HG02981 (cell line): ENCODE data around the gene PTHLH.
A peak's percentile ranks its signal among the peaks of the same experiment; 100 is the strongest.

Experiments
- ATAC-seq: cut with Tn5 transposase; IDR thresholded peaks from one replicate; pipeline ENCODE4 v1.9.1; 2021; ENCODE audit warnings: mild to moderate bottlenecking, moderate library complexity; ENCODE audit not compliant: unreplicated experiment

PTHLH gene

GRCh38 chr12:27946421-27946820, 26.1 kb downstream of the PTHLH start:
- no peak for ATAC-seq

- ATAC-seq = peak; percentile 87
Measured at GRCh38 chr12:27940756-27941402, 31.7 kb downstream of the PTHLH start.

- ATAC-seq = no peak
Measured at GRCh38 chr12:27940245-27940644, 32.3 kb downstream of the PTHLH start.

DNA sequence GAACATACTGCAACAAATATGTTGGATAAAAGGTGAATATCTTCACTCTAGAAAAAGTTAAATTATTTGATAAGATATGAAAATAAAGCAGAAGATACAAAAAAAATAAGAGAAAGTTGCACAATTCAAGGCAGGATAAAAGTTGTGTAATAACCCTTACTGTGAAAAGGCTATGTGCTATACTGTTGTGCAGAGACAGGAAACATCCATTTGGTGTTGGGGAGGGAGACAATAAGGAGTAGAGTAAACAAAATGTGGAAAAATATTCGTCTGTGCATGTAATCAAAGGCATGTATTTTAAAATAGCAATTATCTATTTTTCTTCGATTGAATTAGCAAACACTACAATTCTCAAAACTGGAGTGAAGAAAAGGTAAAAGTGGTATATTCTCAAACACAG, 34.8 kb downstream of the PTHLH start:
- no peak for ATAC-seq

GRCh38 chr12:27936196-27936595, 36.3 kb downstream of the PTHLH start:
- ATAC-seq = no peak

GRCh38 chr12:27934276-27934675, 38.3 kb downstream of the PTHLH start:
- no peak for ATAC-seq

DNA sequence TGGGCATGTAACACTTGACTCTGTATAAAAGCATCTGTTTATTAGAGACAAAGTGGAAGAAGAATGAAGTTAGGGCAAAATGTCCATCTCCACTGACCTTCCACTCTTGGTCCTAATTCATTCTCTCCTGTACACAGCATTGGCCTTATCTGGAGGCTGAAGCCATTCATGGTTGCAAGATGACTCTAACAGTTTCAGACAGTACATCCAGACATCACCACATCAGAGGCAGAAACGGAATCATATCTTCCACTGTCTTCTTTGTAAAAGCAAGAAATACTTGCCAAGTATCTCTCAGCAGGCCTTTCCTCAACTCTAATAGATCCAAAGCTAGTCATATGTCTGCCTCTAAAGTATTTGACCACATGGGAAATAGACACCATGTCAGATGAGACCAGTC, 41.1 kb downstream of the PTHLH start:
- no peak for ATAC-seq

DNA sequence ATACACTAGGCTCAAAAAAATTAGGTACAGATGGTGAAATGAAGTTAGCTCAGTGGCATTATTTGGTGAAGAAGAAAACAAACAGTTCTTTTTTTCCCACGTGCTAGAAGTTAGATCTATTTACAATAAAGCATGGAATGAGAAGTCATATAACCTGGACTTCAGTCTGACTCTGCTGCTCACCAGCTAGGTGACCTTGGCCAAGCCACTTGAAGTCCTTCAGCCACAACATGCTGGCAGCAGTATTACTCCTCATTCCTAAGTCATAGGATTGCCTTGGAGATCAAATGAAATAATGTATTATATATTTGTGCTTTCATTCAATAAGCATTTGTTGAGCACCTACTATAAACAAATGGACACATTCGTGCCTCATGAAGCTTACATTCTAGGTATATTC, 45.2 kb downstream of the PTHLH start:
- ATAC-seq = no peak

DNA sequence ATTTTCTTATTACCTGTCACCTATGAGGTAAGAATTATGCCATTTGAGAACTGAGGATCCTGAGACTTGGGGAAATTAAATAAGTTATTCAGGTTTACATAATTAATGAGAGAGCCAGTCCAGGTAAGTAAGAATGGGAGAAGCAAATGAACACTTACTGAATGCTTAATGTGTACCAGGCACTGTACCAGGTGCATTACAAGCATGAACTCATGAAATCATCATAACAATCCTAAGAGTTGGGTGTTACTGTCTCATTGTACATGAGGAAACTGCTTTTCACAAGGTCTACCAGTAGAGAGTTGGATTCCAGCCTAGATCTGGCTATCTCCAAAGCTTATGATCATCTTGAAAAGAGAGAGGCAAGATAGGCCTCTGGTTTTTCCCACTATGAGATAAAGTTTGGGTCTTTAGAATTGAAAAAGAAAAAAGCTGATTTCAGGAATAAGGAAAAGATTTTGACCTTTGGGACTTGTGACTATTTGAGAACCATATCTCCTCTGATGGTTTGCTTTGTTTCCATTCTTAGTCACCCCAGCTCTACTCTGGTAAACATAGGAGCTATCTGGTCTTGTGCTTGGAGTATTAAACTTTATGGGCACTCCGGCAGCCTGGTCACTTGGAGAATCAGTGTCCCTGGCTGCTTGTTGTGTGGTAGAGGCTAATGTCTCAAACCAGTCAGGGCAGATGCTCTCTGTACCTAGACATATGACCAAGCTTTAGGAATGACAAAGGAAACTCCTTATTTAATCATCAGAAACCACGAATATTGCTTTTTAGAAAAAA, 48.0 kb downstream of the PTHLH start:
- no peak for ATAC-seq

DNA sequence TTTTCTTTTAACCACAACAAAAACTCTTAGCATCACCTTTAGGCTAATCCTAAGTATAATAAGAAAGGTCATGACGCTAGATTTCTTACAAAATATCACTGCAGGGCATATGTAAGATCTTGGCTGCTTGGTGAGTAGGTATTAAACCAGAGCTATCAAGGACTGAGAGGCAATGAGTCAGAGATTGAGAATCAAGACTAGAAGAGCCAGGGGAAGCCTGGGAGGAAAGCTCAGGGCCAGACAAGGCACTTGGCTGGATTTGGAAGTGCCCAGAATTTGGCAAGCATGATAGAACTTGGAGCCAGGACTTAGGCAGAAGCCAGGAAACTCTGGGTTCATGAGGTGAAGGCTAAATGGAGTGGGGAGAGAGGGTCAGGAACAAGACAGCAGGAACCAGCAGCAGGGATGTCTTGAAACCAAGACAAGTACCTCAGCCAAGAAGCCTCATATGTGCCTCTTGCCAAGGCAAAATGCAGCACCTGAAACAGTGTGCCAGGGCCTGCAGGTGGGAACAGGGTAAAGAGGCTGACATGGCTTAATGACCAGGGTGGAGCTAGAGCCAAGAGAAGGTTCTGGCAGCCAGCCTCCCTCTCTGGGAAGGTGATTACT, 49.9 kb downstream of the PTHLH start:
- no peak for ATAC-seq

DNA sequence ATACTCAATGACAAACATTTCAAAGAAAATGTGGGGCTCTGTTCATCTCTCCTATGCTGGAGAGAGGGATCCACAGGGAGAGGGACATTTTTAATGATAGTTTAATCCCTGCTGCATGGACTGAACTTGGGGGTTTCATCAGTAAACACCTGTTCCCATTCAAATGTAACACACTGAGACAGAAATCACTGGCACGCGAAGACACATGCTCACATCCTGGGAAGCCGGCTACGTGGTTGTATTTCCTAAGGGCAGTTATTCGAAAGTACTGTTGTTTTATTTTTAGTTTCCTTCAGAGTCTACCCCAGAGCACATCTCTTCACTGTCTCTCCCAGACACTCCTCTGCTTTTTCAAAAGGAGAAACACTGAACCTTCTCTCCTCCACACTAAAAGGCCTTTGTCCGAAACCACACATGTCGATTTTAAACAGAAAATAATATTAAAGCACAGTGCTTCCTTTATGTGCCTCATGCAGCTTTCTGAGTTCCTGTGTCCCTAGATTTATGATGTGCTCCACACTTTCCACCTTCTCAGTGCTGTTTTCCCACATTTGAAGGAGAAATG, 52.8 kb downstream of the PTHLH start:
- no peak for ATAC-seq

DNA sequence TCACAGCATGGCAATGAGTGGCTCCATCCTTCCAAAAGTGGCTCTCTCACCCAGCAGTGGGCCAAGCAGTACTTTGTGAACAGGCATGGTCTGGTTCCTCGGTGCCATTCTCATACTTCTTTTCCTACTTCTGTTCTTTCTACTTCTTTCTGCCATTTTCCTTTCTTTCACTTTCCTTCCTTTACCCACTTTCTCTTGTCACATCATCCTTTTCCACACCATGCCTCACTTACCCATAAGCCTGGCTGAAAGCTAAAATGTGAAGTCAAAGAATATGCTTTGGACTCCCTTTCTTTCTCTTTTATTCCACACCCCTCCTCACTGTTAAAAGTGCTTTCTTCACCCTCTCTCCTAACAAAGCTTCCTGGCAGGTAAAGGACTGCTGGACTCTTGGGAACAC, 57.0 kb downstream of the PTHLH start:
- ATAC-seq = no peak

DNA sequence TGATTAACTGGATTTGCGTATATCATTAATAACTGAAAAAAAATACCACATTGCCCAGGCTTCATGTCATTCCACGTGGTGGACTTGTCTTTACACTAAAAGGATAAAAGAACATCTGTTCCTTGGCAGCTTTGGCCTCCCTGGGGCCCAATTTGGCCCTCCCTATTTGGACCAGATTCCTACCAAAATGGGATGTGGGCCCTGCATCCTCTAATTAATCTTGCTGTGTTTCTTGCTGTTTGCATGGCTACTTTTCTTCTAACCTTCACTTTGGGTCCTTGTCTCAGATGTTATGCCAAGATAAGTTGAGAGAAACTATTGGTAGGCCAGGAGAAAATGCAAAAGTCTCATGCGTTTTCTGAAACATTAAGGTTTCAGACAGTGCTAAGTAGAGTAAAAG, 57.5 kb downstream of the PTHLH start:
- ATAC-seq = no peak

GRCh38 chr12:27913999-27914614, 58.4 kb downstream of the PTHLH start:
- ATAC-seq = no peak

GRCh38 chr12:27911397-27911796, 61.1 kb downstream of the PTHLH start:
- no peak for ATAC-seq
